WI38 (cell line): ENCODE results near the gene TSPAN10.

ENCODE experiments used
- H3K4me3 ChIP-seq: 2 replicates; pipeline ENCODE4 v1.5.1; 2011; ENCODE audit warnings: low read depth, mild to moderate bottlenecking, control low read depth, low read length
- CTCF ChIP-seq: IDR thresholded peaks from 2 replicates; pipeline ENCODE4 v1.5.1; 2012; ENCODE audit warnings: low read depth, mild to moderate bottlenecking, control low read depth, low read length

The TSPAN10 gene

GRCh38 chr17:81687770-81688541 is 51.0 kb downstream of the TSPAN10 start:
- no peak for TF ChIP-seq CTCF

GRCh38 chr17:81688616-81689015 is 51.6 kb downstream of the TSPAN10 start:
- no peak overlapping the region for H3K4me3 ChIP-seq
- no peak for TF ChIP-seq CTCF

More at GRCh38 chr17:81687770-81688541, 51.0 kb downstream of the TSPAN10 start:
- H3K4me3 ChIP-seq = no peak overlapping the region

GRCh38 chr17:81690066-81690465 is 53.1 kb downstream of the TSPAN10 start:
- no peak for TF ChIP-seq CTCF
- H3K4me3 ChIP-seq = no peak overlapping the region

GRCh38 chr17:81690549-81690948 is 53.6 kb downstream of the TSPAN10 start:
- TF ChIP-seq CTCF = no peak
- H3K4me3 ChIP-seq = no peak overlapping the region

- H3K4me3 ChIP-seq = no peak overlapping the region
- TF ChIP-seq CTCF = no peak
Measured at GRCh38 chr17:81691196-81691595, 54.2 kb downstream of the TSPAN10 start.

GRCh38 chr17:81691608-81692007 is 54.6 kb downstream of the TSPAN10 start:
- no peak for TF ChIP-seq CTCF
- no peak overlapping the region for H3K4me3 ChIP-seq

- no peak overlapping the region for H3K4me3 ChIP-seq
- TF ChIP-seq CTCF = no peak
Measured at GRCh38 chr17:81693509-81694210, 56.7 kb downstream of the TSPAN10 start.
